Stimulated activated CD4-positive, alpha-beta T cell treated with anti-CD3 and anti-CD28 coated beads, Interleukin-1b, Interleukin-23, amount 100 ng/mL, for 48 hours (primary cell): ENCODE measurements around the gene NELL1.
"Not testable (repeated sequence)": the region's sequence is repeated elsewhere in the genome, so short reads cannot be mapped to it uniquely, and the experiment has no call there.

Source experiments
- DNase-seq: peaks from one replicate; pipeline ENCODE4 v3.0.0-alpha.2; 2020

Gene NELL1

DNA sequence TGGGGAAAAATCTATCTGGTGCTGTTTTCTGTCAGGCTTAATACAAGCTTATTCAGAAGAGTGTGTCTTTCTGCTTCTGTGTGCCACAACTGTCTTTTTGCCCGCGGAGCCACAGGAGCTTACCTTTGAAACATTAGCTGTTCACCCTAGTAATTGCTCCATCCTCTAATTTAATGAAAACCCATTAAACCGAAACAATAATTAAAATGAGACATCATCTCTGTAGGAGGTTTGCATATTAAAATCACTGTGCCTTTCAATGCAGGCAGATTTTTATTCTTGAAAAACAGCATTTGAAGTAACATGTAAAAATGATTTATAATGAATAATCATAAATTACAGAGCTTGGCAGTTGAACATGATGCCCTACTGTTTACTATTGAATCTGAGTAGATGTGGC, 102.3 kb downstream of the NELL1 start:
- DNase-seq, result no peak

DNA sequence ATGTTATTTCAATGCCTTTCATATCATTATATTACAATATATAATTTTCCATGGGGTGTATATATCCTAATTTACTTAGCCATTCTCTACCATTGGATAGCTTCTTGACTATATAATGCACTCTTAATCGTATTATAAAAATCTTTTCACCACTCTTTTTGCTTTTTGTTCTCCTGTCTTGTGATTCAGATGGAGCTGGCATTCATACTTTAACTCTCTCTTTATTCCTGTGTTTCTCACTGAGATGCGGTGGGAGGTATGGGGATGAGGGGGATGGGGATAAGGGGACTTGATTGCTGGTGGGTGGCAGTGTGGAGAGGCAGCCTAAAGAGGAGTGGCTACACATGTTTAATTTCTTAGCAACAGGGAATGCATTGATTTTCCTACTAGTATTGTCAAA, 105.9 kb downstream of the NELL1 start:
- no peak for DNase-seq

DNA sequence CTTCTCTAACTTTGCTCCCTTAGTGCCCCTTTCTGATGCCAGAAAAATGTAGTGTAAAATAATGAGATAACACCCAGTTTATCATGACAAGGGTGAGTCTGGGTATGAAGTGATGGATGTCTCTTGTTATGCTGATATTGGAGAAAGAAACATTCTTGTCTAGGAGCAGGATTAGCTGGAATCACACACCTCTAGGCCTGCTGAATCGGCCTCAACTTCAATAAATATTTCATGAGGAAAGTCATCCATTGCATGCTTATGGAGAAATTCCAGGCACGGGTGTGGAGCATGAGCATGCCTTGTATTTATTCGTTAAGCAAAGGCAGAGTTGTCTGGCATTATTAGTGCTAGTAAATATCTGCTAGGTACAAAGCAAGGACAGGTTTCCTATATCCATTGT, 113.4 kb downstream of the NELL1 start:
- no peak for DNase-seq

DNA sequence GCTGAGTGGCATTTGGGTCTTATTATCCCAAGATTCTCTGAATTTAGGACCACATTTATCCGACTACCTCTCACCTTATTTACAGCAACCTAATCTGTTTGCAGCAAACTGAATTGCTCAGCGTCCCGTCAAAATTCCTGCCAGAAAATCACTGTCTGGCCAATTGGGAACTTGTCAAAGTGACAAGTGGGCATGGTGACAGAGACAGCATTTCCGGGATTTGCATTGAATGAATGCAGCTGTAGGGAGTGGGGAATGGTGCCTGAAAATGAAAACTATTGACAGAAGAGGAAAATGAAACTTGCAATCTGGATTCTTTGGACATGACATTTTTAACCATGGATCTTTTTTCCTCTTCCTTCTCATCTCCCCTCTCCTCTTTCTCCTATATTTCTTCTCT, 113.8 kb downstream of the NELL1 start:
- no peak for DNase-seq

DNA sequence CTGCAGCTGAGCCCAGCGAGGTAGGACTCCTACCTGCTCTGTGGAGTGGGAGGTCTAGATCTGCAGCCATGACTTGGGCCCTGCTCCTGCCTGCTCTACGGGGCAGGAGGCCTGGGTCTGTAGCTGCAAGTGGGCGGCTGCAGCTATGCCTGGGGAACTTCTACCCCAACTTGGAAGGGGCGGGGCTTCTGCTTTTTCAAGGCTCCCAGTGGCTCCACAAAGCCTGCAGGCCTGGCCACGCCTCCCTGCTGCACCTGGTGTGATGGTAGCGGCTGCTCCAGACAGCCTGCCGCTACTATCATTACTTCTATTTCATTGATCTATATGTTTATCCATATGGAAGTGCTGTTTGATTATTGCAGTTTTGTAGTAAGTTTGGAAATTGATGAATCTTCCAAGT, 121.2 kb downstream of the NELL1 start:
- DNase-seq, result no peak

DNA sequence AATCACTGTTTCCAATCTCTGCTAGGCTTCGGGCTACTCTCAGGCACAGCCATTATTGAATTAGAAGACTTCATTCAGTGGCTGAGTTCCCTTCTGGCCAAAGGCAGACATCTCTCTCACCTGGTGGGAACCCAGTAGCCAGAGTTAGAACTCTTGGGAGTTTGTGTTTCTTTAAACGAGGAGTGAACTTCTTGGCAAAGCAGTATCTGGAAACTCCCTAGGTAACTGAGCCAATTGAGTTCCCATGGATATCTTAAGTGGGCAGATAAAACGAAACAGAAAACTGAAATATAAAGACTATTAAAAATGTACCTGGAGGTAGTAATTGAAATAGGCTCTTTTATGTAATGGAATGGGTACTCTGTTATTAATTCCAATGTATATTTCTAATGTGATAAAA, 125.6 kb downstream of the NELL1 start:
- no peak for DNase-seq

DNA sequence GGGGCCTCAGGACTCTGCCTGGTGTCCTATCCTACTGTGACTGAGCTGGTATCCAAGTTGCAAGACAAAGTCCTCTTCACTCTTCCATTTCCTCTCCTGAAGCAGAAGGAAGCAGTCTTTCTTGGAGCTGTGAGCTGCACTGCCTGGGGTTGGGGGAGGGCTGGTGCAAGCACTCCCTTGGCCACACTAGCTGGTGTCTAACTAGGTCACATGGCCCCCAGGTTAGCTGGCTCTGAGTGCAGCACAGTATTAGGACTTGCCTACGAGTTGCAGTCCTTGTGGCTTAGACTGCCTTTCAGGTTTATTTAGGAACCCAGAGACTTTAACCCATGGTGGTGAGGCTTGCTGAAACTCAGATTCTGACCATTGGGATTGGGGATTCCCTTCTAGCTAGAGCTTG, 138.9 kb downstream of the NELL1 start:
- no peak for DNase-seq

DNA sequence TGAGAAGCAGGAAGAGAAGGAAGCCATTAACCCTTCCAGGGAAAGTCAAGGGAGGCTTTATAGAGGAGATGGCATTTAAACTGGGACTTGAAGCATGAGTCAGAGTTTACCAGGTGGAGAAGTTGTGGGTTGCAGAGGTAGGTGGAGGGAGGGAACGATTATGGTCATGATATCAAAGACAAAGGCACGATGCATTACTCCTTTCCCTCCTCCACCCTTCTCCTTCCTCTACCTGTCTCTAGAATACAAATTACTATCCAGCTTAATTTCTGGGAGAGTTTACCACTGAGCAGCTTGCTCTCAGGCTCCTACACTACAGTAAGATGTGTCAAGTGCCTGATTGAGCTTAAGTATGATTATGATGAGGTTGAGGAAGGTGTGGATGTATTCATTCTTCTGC, 151.7 kb downstream of the NELL1 start:
- DNase-seq, result no peak

DNA sequence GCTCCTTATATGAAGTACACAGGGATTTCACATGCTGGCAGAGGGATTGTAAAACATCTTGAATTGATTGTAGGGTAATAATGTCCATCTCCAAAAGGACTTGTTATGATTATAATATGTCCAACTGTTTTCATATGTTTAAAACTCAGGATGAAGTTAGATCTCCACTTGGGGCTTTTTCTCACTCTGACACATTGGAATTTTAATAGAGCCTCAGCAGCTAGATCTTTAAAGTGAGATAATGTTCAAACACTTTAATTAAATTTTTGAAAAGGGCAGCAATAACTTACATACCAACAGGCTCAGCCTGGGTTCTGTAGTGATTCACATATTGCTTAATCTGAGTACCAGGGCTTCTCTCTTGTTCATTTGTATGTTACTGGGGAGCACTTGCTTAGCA, 152.1 kb downstream of the NELL1 start:
- no peak for DNase-seq

DNA sequence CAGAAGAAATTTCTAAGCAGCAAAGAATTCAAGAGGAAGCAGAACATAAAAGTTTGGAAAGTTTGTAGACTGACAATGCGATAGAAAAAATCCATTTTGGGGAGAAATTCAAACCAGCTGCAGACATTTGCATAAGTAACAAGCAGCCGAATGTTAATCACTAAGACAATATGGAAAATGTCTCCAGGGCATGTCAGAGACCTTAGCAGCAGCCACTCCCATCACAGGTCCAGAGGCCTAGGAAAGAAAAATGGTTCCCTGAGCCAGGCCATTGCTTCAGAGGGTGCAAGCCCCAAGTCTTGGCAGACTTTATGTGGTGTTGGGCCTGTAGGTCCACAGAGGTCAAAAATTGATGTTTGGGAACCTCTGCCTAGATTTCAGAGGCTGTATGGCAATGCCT, 155.4 kb downstream of the NELL1 start:
- DNase-seq, result no peak

DNA sequence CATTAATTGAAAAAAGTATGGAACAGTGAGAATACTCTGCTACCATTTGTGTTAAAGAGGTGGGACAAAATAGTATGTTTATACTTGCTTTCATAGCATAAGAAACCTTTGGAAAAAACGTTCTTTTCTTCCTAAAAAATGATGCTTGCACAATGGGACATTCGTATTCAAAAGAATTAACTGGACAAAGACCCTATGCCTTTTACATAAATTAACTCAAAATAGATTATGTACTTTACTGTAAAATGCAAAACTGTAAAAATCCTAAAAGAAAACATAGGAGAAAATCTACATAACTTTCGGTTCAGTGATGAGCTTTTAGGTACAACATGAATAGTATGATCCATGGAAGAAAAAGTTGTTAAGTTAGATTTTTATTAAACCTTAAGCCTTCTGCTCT, 166.2 kb downstream of the NELL1 start:
- DNase-seq, result no peak

DNA sequence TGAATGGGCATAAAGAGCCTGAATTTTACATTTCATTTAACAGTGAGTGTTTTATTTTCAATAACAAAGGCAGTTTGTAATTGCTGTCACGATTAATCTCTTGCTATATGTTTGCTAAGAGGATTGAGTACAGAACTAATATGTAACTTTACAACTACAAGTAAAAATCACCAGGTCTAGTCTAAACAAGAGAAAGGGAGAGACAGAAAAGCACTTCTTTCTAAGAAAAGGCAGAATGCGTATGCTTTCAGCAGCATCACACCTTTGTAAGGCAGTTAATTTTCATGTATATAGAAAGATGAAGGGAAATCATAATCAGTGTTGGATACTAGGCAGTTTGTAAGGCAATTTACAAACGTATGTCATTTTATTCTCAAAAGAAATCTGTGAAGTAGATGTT, 169.8 kb downstream of the NELL1 start:
- no peak for DNase-seq

DNA sequence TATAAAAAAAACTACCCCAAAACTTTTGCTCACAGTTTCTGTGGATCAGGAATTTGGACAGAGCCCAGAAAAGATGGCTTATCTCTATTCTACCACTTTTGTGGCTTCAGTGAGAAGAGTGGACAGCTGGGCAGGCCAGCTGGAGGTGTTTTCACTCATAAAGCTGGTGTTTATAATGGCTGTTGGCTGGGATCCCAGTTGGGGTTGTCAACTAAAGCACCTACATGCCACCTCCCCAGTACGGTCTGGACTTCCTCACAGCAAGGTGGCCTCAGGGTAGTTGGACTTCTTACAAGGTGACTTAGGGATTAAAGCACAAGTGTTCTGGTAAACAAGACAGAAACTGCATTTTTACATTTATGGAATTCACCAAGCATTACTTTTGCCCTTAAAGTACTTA, 171.0 kb downstream of the NELL1 start:
- DNase-seq, result no peak

DNA sequence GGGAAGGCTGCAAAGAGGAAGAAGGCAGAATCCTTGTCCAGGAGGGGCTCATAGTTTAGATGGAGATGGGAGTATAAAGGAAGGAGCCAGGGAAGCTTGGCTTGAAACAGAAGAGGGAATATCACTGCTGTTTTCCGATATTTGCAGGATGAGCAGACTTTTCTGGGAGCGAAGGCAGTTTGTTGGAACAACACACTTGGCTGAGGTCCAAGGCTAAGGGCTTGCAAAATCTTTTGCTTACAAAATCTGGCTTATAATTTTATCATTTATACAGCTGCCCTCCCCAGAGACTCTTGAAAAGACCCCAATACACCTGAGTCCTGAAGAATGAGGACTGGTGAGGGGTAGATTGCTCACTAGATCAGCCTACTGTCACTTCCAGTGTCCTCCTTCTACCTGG, 174.8 kb downstream of the NELL1 start:
- no peak for DNase-seq

DNA sequence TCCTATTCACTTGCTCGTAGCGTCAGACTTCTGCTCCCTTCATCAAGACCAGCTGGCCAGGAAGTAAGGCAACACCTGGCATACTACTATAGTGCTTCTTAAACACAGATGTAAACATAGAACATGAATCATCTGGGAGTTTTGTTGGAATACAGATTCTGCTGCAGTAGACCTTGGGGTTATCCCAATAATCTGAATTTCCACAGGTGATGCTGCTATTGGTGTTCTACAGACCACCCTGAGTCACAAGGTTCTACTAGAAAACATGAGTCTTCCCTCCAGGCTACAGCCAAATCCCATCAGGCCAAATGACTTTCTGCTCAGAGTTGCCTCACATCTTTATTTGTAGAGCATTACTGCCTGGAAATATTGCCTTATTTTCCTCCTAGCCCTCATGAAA, 175.2 kb downstream of the NELL1 start:
- DNase-seq, result no peak

DNA sequence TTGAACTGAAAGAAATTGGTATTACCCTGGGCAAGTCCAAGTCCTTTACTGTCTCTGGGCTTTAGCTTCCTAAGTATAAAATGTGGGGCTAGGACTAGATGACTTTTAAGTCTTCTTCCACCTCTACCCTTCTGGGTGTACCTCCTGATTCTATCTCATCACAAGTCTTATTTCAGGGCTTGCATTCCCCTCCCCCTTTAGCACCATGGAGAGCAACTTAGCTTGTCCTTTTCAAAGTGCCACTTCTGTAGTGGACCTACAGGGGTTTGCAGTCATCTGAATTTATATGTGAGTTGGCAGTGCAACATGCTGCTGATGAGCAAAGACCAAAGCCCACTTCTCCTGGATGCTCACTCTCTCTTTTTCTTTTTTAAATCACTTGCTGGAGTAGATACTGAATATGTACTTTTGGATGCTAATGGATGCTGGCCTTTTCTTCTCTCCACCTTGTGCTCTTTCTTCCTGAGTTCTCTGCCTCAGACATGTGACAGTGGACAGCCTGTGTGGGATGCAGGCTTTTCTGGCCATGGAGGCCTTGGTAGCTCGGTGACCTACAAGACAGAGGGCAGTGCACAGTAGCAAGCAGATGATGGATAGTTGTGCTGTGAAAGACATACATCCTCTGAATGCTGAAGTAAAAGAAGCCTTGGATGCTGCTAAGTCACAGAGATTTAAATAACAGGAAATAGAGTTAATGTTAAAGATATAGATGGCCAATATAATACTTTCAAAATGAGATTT, 185.0 kb downstream of the NELL1 start:
- DNase-seq, result no peak

DNA sequence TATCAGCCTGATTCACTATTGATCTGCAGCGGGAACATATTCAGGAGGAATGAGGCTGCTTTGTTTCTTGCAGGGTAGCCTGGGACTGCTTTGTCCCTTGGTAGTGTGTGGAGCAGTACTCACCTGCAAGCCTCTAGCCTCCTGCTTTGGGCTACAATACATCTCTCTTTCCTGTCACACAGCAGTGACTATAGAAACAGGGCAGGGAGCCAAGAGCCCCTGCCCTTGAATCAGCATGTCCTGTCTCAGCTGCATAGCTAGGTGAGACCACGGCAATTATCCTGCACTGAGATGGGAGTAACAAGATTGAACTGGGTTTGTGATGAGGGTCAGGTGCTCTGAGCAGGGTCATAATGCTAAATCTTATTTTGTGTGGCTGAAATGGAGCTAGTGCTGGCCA, 191.9 kb downstream of the NELL1 start:
- DNase-seq, result no peak

DNA sequence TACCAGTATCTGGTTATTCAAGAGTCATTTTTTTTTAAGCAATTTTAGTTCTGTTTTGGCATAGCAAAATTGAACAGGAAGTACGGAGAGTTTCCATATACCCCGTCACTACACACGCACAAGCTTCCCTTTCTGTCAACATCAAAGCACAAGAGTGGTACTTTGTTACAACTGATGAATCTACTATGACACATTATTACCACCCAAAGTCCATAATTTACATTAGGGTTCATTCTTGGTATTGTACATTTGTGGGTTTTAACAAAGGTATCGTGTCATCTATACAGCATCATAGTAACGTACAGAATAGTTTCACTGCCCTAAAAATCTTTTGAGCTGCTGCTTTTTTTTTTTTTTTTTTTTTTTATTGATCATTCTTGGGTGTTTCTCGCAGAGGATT, 192.9 kb downstream of the NELL1 start:
- not testable (repeated sequence) for DNase-seq

DNA sequence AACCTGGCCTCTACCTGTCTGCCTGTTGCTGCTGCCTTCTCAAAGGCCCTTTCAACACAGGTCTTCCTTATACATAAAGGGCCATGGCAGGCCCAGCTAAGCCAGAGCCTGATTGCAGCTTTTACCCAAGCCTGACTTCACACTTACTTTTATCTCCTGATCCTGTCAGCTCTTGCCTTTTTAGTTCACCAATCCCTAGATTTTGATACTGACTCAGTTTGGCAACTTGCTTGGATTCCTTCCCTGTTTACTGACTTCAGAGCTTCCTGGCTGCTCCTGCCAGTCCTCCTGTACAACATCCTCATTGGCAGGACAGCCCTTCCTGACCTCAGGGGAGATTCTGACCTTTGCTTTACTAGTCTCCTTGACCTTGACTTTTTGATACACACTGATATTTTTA, 195.2 kb downstream of the NELL1 start:
- no peak for DNase-seq

DNA sequence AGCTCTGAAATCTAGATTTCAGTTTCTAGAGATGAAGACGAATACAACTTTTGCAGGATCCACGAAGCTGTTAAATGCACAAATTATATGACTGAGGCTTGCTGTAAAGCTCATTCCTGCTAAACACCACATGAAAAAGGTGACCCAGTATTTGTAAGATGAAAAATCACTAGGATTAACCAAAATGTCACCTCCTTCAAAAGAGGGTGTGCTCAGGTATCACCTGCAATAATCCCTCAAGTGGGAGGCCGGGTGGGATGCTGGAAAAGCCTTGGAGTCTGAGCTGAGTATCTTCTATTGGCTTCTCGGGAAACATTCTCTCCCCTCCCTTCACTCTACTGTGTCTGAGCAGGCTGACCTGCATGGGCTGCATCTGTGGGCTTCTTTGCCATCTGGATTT, 195.8 kb downstream of the NELL1 start:
- no peak for DNase-seq

DNA sequence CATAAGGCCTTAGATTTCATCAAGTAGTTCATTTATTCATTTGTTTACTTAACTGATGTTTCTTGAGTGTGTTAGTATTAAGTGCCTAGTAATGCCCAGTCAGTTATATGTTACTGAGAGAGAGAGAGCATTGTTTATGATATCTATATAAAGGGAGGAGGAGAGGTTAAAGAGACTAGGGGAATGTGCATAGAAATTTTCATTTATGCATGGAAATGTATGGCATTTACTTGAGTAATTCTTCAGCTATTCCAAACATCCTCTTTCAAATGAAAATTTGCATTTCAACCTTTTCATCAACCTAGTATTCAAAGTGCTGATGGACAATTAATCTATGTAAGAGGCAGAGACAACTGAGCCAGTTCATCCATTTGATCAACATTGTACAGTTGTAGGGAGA, 199.7 kb downstream of the NELL1 start:
- DNase-seq, result no peak

DNA sequence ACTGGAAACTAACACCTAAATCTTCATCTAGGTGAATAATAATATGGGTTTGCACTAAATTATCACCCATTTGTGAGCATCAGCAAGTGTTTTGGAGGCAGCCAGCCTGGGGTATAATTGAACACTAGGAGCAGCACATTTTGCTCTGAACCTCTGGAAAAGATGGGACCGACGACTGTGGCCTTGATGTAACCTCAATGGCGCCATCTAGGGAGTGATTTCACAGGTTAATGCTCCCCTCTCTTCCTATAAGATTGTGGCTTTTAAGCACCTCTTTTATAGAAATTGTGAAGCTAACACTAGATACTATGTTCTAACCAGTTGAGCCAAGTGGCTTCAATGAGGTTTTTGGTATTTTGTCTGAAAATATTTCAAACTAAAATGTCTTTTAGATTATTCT, 203.7 kb downstream of the NELL1 start:
- no peak for DNase-seq

DNA sequence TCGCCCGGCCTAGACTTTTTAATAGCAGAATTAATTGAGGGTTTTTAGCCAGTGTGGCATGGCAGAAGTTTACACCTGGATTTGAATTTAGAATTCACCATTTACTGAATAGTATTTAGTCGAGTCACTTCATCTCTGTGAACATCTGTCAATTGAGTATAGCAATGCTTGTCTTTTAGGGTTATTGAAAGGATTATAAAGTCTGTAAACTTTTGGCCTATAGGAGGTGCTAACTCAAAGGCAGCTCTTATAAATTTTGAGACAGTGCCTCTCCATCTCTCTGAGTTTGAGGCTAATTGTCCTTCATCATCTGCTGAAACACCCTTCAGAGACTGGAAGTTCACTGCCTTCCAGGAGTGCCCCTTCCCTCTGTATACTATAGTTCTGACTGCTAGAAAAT, 205.0 kb downstream of the NELL1 start:
- DNase-seq, result no peak

DNA sequence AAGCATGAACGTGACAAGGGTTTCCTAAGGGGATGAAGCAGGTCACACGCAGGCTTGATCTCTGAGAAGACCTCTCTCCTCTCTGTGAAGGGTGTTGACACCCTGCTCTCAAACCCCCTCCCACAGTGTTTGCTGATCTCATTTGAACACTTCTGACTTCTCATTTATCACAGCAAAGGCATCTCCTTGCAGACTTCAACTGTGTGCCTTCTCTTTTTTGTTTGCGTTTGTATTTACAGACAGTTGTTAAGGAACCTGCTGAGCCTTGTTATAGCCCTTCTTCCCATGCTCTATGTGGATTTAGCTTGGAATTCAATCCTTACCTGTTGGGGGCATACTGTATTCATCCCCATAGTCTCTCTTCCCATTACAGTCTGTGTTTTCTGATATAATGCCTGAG, 206.5 kb downstream of the NELL1 start:
- no peak for DNase-seq

DNA sequence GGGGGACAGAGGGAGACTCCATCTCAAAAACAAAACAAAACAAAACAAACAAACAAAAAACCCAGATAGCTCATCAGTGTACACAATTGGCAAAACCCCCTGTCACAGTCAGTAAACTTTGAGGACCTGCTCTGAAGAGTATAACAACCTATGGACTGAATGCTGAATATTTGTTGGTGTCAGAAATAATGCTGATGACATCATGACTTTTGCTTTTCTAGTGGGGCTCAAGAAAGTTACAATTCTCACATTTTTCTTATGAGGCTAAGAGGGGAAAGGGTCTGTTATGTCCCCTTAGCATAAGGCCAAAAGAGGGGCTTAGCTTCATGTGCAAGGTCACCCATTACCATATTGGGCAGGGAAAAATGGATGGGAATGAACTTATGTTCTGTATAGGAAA, 207.4 kb downstream of the NELL1 start:
- no peak for DNase-seq

DNA sequence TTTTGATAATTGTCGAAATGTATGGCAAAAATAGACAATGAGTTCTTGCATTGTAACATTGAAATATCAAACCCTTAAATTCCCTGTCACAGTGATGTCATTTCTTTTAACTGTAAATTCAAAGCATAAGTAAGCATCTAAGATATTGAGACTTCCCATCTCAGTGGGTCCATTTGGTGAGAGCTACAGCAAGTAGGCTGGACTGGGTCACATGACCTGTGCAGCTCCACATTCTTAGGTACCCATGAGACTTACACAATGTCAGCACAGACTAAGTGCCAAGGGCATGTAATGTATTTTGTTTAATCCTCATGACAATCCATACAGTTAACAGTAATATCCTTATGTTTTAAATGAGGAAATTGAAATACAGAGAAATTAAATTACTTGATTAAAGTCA, 210.7 kb downstream of the NELL1 start:
- DNase-seq, result no peak
